HS-27A (cell line): ENCODE data around the gene PPP1R7.

ENCODE experiments used
- DNase-seq: peaks from one replicate; pipeline ENCODE4 v3.0.0-alpha.2; 2012; ENCODE audit warnings: low read depth, missing footprints

PPP1R7 gene

GRCh38 chr2:241161646-241162281 is 11.5 kb downstream of the PPP1R7 start:
- DNase-seq: no peak

GRCh38 chr2:241163601-241164118 is 13.4 kb downstream of the PPP1R7 start:
- no peak for DNase-seq

GRCh38 chr2:241168366-241168765 is 18.1 kb downstream of the PPP1R7 start:
- no peak for DNase-seq

GRCh38 chr2:241173557-241173956 is 23.3 kb downstream of the PPP1R7 start:
- DNase-seq: no peak

- DNase-seq: no peak
Observed at GRCh38 chr2:241177526-241178334, 27.5 kb downstream of the PPP1R7 start.

GRCh38 chr2:241178961-241179360 is 28.7 kb downstream of the PPP1R7 start:
- DNase-seq: no peak

GRCh38 chr2:241179899-241180298 is 29.6 kb downstream of the PPP1R7 start:
- DNase-seq: no peak

- DNase-seq: no peak
Observed at GRCh38 chr2:241180495-241180894, 30.2 kb downstream of the PPP1R7 start.

- no peak for DNase-seq
Observed at GRCh38 chr2:241182126-241182525, 31.9 kb downstream of the PPP1R7 start.

GRCh38 chr2:241182531-241183133 is 32.4 kb downstream of the PPP1R7 start:
- no peak for DNase-seq

GRCh38 chr2:241183221-241183620 is 33.0 kb downstream of the PPP1R7 start:
- DNase-seq: no peak

- no peak for DNase-seq
Observed at GRCh38 chr2:241184901-241185300, 34.6 kb downstream of the PPP1R7 start.

GRCh38 chr2:241185961-241186360 is 35.7 kb downstream of the PPP1R7 start:
- no peak for DNase-seq

GRCh38 chr2:241187101-241187917 is 37.0 kb downstream of the PPP1R7 start:
- no peak for DNase-seq

GRCh38 chr2:241187918-241188234 is 37.6 kb downstream of the PPP1R7 start:
- no peak for DNase-seq

GRCh38 chr2:241188361-241189092 is 38.3 kb downstream of the PPP1R7 start, which contains the start of gene ANO7:
ANO7 (plus strand) TSS chr2:241188677; CDS start chr2:241190064, 1,387 bp downstream.
- no peak for DNase-seq

GRCh38 chr2:241189093-241189855 is 39.0 kb downstream of the PPP1R7 start:
- no peak for DNase-seq

- DNase-seq: no peak
Observed at GRCh38 chr2:241189856-241190201, 39.6 kb downstream of the PPP1R7 start.

GRCh38 chr2:241190291-241190981 is 40.2 kb downstream of the PPP1R7 start:
- DNase-seq: no peak

- DNase-seq: no peak
Observed at GRCh38 chr2:241191081-241191480, 40.8 kb downstream of the PPP1R7 start.
